ENCODE data around the gene CLTC. TPM values are rescaled to one million over a fixed set of nuclear protein-coding genes. Genes with fewer than 3 reads are reported as not detected.

The CLTC gene
- total RNA-seq, 2 donors from 2014 or later = 202 to 206 TPM

DNA sequence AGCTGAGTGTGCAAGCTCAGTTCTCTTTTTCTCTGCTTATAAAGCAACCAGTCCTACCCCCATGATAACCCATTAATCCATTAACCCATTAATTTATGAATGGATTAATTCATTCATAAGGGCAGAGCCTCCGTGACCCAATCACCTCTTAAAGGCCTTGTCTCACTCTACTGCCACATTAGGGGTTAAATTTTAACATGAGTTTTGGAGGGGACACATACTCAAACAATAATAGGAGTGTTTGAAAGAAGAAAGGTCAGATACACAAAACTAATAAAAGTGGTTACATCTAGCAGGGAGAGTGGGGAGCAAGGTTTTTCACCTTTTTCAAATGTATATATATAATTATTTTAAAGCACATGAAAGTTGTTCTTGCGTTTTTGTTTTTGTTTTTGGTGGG is 94.6 kb downstream of the CLTC start:
- H3K36me3 ChIP-seq = no peaks in the 10 kb centered on the region
- H3K27me3 ChIP-seq (replicated peaks; ENCODE audit: insufficient read depth) = no peaks in the 10 kb centered on the region
- DNase-seq (ENCODE audit: low spot score) = no peak
- TF ChIP-seq, protein P1, sequence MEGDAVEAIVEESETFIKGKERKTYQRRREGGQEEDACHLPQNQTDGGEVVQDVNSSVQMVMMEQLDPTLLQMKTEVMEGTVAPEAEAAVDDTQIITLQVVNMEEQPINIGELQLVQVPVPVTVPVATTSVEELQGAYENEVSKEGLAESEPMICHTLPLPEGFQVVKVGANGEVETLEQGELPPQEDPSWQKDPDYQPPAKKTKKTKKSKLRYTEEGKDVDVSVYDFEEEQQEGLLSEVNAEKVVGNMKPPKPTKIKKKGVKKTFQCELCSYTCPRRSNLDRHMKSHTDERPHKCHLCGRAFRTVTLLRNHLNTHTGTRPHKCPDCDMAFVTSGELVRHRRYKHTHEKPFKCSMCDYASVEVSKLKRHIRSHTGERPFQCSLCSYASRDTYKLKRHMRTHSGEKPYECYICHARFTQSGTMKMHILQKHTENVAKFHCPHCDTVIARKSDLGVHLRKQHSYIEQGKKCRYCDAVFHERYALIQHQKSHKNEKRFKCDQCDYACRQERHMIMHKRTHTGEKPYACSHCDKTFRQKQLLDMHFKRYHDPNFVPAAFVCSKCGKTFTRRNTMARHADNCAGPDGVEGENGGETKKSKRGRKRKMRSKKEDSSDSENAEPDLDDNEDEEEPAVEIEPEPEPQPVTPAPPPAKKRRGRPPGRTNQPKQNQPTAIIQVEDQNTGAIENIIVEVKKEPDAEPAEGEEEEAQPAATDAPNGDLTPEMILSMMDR (IDR thresholded peaks at IDR 0.05) = no peak
- TF ChIP-seq POLR2AphosphoS5 (IDR thresholded peaks at IDR 0.05) (no peak), POLR2A (IDR thresholded peaks at IDR 0.05) (no peak)
- intact Hi-C loops (cut with DNase I) = no loop called here
- H3K27ac ChIP-seq = no peak overlapping the region
- WGBS = 89% methylated on average over 2 of the region's 2 CpGs
- no peak overlapping the region for H3K4me3 ChIP-seq
- no peaks in the 10 kb centered on the region for H3K4me1 ChIP-seq (replicated peaks)
- H3K9me3 ChIP-seq = no peaks in the 10 kb centered on the region

DNA sequence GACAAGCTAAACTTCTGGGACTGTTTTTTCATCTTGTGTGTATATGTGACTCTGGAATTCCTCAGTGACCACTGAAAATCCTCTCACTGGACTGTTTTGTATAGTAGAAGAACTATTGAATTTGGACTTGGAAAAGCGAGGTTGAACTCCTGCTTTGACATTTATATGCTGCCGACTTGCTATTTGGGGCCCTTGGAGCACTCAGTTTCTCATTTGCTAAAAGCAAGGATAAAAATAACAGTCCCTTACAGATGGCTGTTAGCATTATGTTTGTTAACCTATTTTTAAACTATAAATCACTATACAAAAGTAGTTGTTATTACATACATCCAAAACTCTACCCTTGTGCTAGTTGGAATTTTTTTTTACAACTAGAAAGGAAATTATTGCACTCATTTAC is 96.7 kb downstream of the CLTC start:
- H3K36me3 ChIP-seq = no peaks in the 10 kb centered on the region
- no peak overlapping the region for H3K4me3 ChIP-seq
- no peak overlapping the region for H3K27ac ChIP-seq
- intact Hi-C loops (cut with DNase I) = no loop called here
- H3K9me3 ChIP-seq = no peaks in the 10 kb centered on the region
- H3K4me1 ChIP-seq (replicated peaks) = no peaks in the 10 kb centered on the region
- H3K27me3 ChIP-seq (replicated peaks; ENCODE audit: insufficient read depth) = no peaks in the 10 kb centered on the region
- 60% methylated on average over 2 of the region's 2 CpGs for WGBS
- TF ChIP-seq POLR2A (IDR thresholded peaks at IDR 0.05) = no peak
- TF ChIP-seq, protein P1 (IDR thresholded peaks at IDR 0.05) = no peak
- no peak for TF ChIP-seq POLR2AphosphoS5 (IDR thresholded peaks at IDR 0.05)
- DNase-seq (ENCODE audit: low spot score) = no peak

DNA sequence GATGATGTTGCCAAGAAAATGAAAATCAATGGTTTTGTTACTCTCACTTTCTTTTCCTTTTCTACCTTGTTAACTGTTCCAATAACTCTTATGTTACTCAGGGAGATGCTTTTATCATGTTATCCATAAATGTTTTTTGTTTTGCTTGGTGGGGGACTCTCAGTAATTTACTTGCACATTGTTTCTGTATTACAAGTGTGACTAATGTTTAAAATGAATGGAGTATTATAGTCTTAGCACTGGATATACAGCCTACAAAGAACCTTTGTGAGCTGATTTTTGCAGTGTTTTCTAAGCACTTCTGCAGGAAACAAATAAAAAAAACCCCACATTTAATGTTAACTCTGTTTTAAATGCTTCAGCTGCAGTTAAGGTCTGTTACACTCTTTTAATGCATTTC is 99.8 kb downstream of the CLTC start:
- H3K4me1 ChIP-seq (replicated peaks) = no peaks in the 10 kb centered on the region

DNA sequence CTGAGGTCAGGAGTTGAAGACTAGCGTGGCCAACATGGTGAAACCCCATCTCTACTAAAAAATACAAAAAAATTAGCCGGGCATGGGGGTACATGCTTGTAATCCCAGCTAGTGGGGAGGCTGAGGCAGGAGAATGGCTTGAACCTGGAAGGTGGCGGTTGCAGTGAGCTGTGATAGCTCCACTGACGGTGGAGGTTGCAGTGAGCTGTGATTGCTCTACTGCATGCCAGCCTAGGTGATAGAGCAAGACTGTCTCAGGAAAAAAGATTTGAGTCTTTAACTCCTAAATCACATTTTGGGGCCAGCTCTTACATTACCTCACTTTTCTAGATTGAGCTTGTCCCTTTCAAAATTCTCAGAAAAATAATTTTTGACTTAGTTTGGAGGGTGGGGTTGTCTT is 102.9 kb downstream of the CLTC start:
- WGBS = 88% methylated on average over 4 of the region's 4 CpGs
- Histone ChIP-seq H3K4me3 (no peak overlapping the region), H3K36me3 (no peaks in the 10 kb centered on the region), H3K4me1 (replicated peaks) (no peaks in the 10 kb centered on the region), H3K27ac (no peak overlapping the region), H3K27me3 (replicated peaks; ENCODE audit: insufficient read depth) (no peaks in the 10 kb centered on the region), H3K9me3 (no peaks in the 10 kb centered on the region)
- intact Hi-C loops (cut with DNase I) = no loop called here
- TF ChIP-seq, protein P1 (IDR thresholded peaks at IDR 0.05) = no peak
- TF ChIP-seq POLR2A (IDR thresholded peaks at IDR 0.05) (no peak), POLR2AphosphoS5 (IDR thresholded peaks at IDR 0.05) (no peak)
- no peak for DNase-seq (ENCODE audit: low spot score)

More for the DNA sequence above, 99.8 kb downstream of the CLTC start:
- no peak overlapping the region for H3K4me3 ChIP-seq
- intact Hi-C loops (cut with DNase I) = no loop called here
- H3K9me3 ChIP-seq = no peaks in the 10 kb centered on the region
- no peak for DNase-seq (ENCODE audit: low spot score)
- H3K36me3 ChIP-seq = no peaks in the 10 kb centered on the region
- TF ChIP-seq, protein P1 (IDR thresholded peaks at IDR 0.05) = no peak
- TF ChIP-seq POLR2AphosphoS5 (IDR thresholded peaks at IDR 0.05) = no peak
- TF ChIP-seq POLR2A (IDR thresholded peaks at IDR 0.05) = no peak
- H3K27me3 ChIP-seq (replicated peaks; ENCODE audit: insufficient read depth) = no peaks in the 10 kb centered on the region
- H3K27ac ChIP-seq = no peak overlapping the region

DNA sequence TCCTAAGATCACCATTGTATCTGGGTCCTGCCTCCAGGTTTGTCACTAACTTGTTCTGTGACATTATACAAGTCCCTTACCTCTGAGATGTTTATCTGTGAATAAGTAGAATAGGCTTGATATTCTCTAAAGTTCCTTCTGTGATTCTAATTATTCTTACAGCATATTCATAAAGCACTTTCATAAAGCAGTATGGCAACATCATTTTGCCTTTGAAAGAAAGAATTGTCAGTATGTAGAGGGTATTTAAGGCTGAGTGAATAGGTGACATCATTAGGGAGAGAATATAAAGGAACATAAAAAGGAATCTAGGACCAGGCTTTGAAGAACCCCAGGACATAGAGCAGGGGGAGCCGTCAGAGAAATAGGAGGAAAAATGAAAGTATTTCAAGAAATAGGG is 103.3 kb downstream of the CLTC start:
- WGBS = 49% methylated on average over 1 of the region's 1 CpG

More for the DNA sequence above, 103.3 kb downstream of the CLTC start:
- H3K9me3 ChIP-seq = no peaks in the 10 kb centered on the region
- TF ChIP-seq POLR2AphosphoS5 (IDR thresholded peaks at IDR 0.05) = no peak
- TF ChIP-seq POLR2A (IDR thresholded peaks at IDR 0.05) = no peak
- TF ChIP-seq, protein P1 (IDR thresholded peaks at IDR 0.05) = no peak
- intact Hi-C loops (cut with DNase I) = no loop called here
- no peaks in the 10 kb centered on the region for H3K36me3 ChIP-seq
- H3K27ac ChIP-seq = peak overlapping the region; percentile 13 to 41
- no peak overlapping the region for H3K4me3 ChIP-seq
- no peaks in the 10 kb centered on the region for H3K4me1 ChIP-seq (replicated peaks)
- H3K27me3 ChIP-seq (replicated peaks; ENCODE audit: insufficient read depth) = no peaks in the 10 kb centered on the region
- DNase-seq (ENCODE audit: low spot score) = no peak

Measured in prostate gland (tissue), 2 donors.